B cell (primary cell): ENCODE results near the gene CD8B. TPM values are rescaled to one million over a fixed set of nuclear protein-coding genes. Genes with fewer than 3 reads are reported as not detected.

Source experiments
- ATAC-seq: fragments of 200-7000 bp; cut with Tn5 transposase; one replicate; pipeline ENCODE4 v1.10.0; 2021; ENCODE audit warnings: low read depth, mild to moderate bottlenecking, moderate number of reproducible peaks, moderate library complexity
- CTCF ChIA-PET: fragments of 350-600 bp; sonication (Branson Sonifier 250); formaldehyde crosslinking; loops from one replicate; lab custom pipeline; 2021; ENCODE audit warnings: antibody characterized with exemption, inconsistent platforms; lab: Charles Lee
- POLR2A ChIA-PET: fragments of 350-600 bp; sonication (Branson Sonifier 250); formaldehyde crosslinking; loops from one replicate; lab custom pipeline; 2021; ENCODE audit warnings: antibody characterized with exemption; lab: Charles Lee
- DNase-seq: peaks from one replicate; pipeline ENCODE4 v3.0.0; 2013
- H2AFZ ChIP-seq: 2 replicates; pipeline ENCODE4 v1.6.1; 2012; ENCODE audit warnings: mild to moderate bottlenecking, low read depth, low read length; ENCODE audit not compliant: insufficient read depth, poor library complexity, severe bottlenecking
- H3K27ac ChIP-seq, 2 donors: 1 replicate in 1 of 2; 2 replicates in 1 of 2; pipeline ENCODE4 v1.5.1; 2012 to 2013; ENCODE audit warnings: low read length in 2 of 2, mild to moderate bottlenecking in 2 of 2, moderate library complexity in 1 of 2
- H3K27me3 ChIP-seq, 4 experiments: fragments of 200-600 bp in 1 of 4; sonication (generic) in 1 of 4; replicated peaks in 1 of 4; 1 replicate in 2 of 4; 2 replicates in 2 of 4; pipeline versions ENCODE4 v1.6.1 to v1.7.0; 2013 to 2016; ENCODE audit warnings: low read length in 3 of 4, mild to moderate bottlenecking in 2 of 4, mixed read lengths in 1 of 4, moderate library complexity in 1 of 4; ENCODE audit not compliant: insufficient read depth in 4 of 4, control insufficient read depth in 3 of 4; ENCODE audit errors: control extremely low read depth in 1 of 4
- H3K36me3 ChIP-seq, 2 experiments: replicated peaks in 1 of 2; 1 replicate in 1 of 2; 2 replicates in 1 of 2; pipeline versions ENCODE4 v1.6.1 to v1.7.1; 2013; ENCODE audit warnings: low read length in 1 of 2; ENCODE audit not compliant: insufficient read depth in 2 of 2, control insufficient read depth in 1 of 2; ENCODE audit errors: control extremely low read depth in 1 of 2, extremely low read depth in 1 of 2
- H3K4me1 ChIP-seq, 2 donors: fragments of 200-600 bp in 1 of 2; sonication (generic) in 1 of 2; 1 replicate in 1 of 2; 2 replicates in 1 of 2; pipeline versions ENCODE4 v1.5.1 to v1.6.1; 2013 to 2017; ENCODE audit warnings: low read length in 2 of 2; ENCODE audit not compliant: control insufficient read depth in 2 of 2, insufficient read depth in 2 of 2
- H3K4me2 ChIP-seq: replicated peaks from 2 replicates; pipeline ENCODE3; 2012; ENCODE audit warnings: mild to moderate bottlenecking, low read depth, low read length; ENCODE audit not compliant: poor library complexity, severe bottlenecking
- H3K4me3 ChIP-seq, 5 experiments: fragments of 200-600 bp in 1 of 5; sonication (generic) in 1 of 5; 1 replicate in 3 of 5; 2 replicates in 2 of 5; pipeline versions ENCODE4 v1.5.1 to v1.7.0; 2011 to 2016; ENCODE audit warnings: low read length in 4 of 5, mild to moderate bottlenecking in 4 of 5, low read depth in 2 of 5, control low read depth in 1 of 5, moderate library complexity in 1 of 5; ENCODE audit not compliant: insufficient read depth in 1 of 5; ENCODE audit errors: control extremely low read depth in 1 of 5, extremely low read depth in 1 of 5
- H3K79me2 ChIP-seq: fragments of 200-600 bp; sonication (generic); one replicate; pipeline ENCODE4 v1.6.0; 2016; ENCODE audit warnings: low read length; ENCODE audit not compliant: control insufficient read depth, insufficient read depth
- H3K9ac ChIP-seq: fragments of 200-600 bp; sonication (generic); 2 replicates; pipeline ENCODE4 v1.6.1; 2017; ENCODE audit warnings: mild to moderate bottlenecking, low read length, moderate library complexity
- H3K9me3 ChIP-seq, 3 donors: one replicate each; pipeline versions ENCODE4 v1.6.1 to v1.7.1; 2013; ENCODE audit warnings: low read length in 2 of 3; ENCODE audit not compliant: control insufficient read depth in 2 of 3, insufficient read depth in 1 of 3; ENCODE audit errors: control extremely low read depth in 1 of 3
- H4K20me1 ChIP-seq: 2 replicates; pipeline ENCODE4 v1.6.0; 2012; ENCODE audit warnings: mild to moderate bottlenecking, low read length; ENCODE audit not compliant: insufficient read depth, control insufficient read depth, poor library complexity, severe bottlenecking
- H3K27ac Mint-ChIP-seq: one replicate; pipeline ENCODE4 v1.8.0; 2021; ENCODE audit warnings: mixed read lengths
- H3K27me3 Mint-ChIP-seq: one replicate; pipeline ENCODE4 v1.8.0; 2021; ENCODE audit warnings: mixed read lengths
- H3K4me1 Mint-ChIP-seq: one replicate; pipeline ENCODE4 v1.8.0; 2021; ENCODE audit warnings: mixed read lengths
- H3K4me3 Mint-ChIP-seq: one replicate; pipeline ENCODE4 v1.8.0; 2021; ENCODE audit warnings: mixed read lengths
- H3K9me3 Mint-ChIP-seq: one replicate; pipeline ENCODE4 v1.8.0; 2022; ENCODE audit warnings: mixed read lengths; ENCODE audit not compliant: insufficient read depth
- CTCF ChIP-seq: fragments of 200-600 bp; IDR thresholded peaks from one replicate; pipeline ENCODE4 v1.8.0; 2022; ENCODE audit warnings: antibody characterized with exemption, mild to moderate bottlenecking
- EZH2 ChIP-seq: IDR thresholded peaks from 2 replicates; pipeline ENCODE4 v1.6.1; 2012; ENCODE audit warnings: borderline replicate concordance, low read depth, mild to moderate bottlenecking, moderate library complexity, low read length; ENCODE audit not compliant: insufficient read depth, poor library complexity, severe bottlenecking
- WGBS: methylation state at CpG from one replicate; pipeline ENCODE4 v1.1.5; 2013; ENCODE audit warnings: missing lambda C conversion rate; ENCODE audit not compliant: insufficient coverage; 5-methylcytosine and 5-hydroxymethylcytosine counted together
- intact Hi-C: fragments of 100-400 bp; cut with micrococcal nuclease; formaldehyde crosslinking; loops from one replicate; pipeline ENCODE4 v1.10.0; 2022
- polyA plus RNA-seq: library from polyadenylated mRNA; depleted of rRNA; stranded (reverse); fragments of >200 nt; gene quantifications from 2 replicates; pipeline ENCODE4 v1.2.3, GENCODE V29; 2012
- total RNA-seq, 2 donors: library from RNA; stranded (reverse); fragments of 120-200 nt in 1 of 2; gene quantifications; 1 replicate in 1 of 2; 2 replicates in 1 of 2; pipeline versions ENCODE4 v1.2.3 to v1.2.4, GENCODE V29; 2013 to 2022

CD8B gene
- total and polyA plus RNA-seq, 2 donors (not counting 1 experiment from before 2014, with no cell fraction given) = 0.45 TPM; not detected in 1

- Histone ChIP-seq H3K4me2 (no peak overlapping the region), H3K9me3 (no peaks in the 10 kb centered on the region), H3K9ac (no peak overlapping the region), H3K79me2 (peaks cover 5% of the 10 kb centered on the region), H3K4me3 (no peak overlapping the region), H3K4me1 (no peaks in the 10 kb centered on the region), H3K27me3 (no peaks in the 10 kb centered on the region), H3K36me3 (peaks cover 16 to 85% of the 10 kb centered on the region in 2 experiments), H4K20me1 (peaks cover 17% of the 10 kb centered on the region), H3K27ac (no peak overlapping the region), H2AFZ (no peak overlapping the region)
- H3K4me1 Mint-ChIP-seq = no peaks in the 10 kb centered on the region
- no peak overlapping the region for H3K27ac Mint-ChIP-seq
- DNase-seq = no peak
- no peak overlapping the region for H3K4me3 Mint-ChIP-seq
- no peaks in the 10 kb centered on the region for H3K27me3 Mint-ChIP-seq
- WGBS = 93% methylated on average over 6 of the region's 6 CpGs
- H3K9me3 Mint-ChIP-seq = no peaks in the 10 kb centered on the region
- intact Hi-C loops = no loop called here
- ChIA-PET POLR2A (no interaction called here), CTCF (interaction anchor here (1.8 kb wide), 1 partner anchor 8 kb away, joined by 5 read pairs; no protein-coding TSS in a partner anchor)
- TF ChIP-seq EZH2 (no peak), CTCF (no peak)
- no peak for ATAC-seq
These were observed 90.8 kb downstream of the CD8B start for GRCh38 chr2:86770816-86771301.

- Histone ChIP-seq H3K27me3 (no peaks in the 10 kb centered on the region), H3K4me1 (no peaks in the 10 kb centered on the region), H3K27ac (no peak overlapping the region), H3K9me3 (no peaks in the 10 kb centered on the region), H3K79me2 (peaks cover 9% of the 10 kb centered on the region), H3K4me3 (no peak overlapping the region), H3K4me2 (no peak overlapping the region), H2AFZ (no peak overlapping the region), H3K36me3 (peaks cover 14 to 83% of the 10 kb centered on the region in 2 experiments), H3K9ac (no peak overlapping the region), H4K20me1 (peaks cover 27% of the 10 kb centered on the region)
- Mint-ChIP-seq H3K4me3 (no peak overlapping the region), H3K27ac (no peak overlapping the region), H3K9me3 (no peaks in the 10 kb centered on the region), H3K27me3 (no peaks in the 10 kb centered on the region), H3K4me1 (peaks cover 1% of the 10 kb centered on the region)
- ATAC-seq (no peak), DNase-seq (no peak)
- no peak for TF ChIP-seq EZH2
- TF ChIP-seq CTCF = no peak
- WGBS = 96% methylated on average over 3 of the region's 4 CpGs
- intact Hi-C loops = no loop called here
- ChIA-PET CTCF (no interaction called here), POLR2A (no interaction called here)
These were observed 91.8 kb downstream of the CD8B start for GRCh38 chr2:86769838-86770237.
